SJSA1 (cell line): Measurements from ENCODE around the gene MRPL28. TPM values are rescaled to one million over a fixed set of nuclear protein-coding genes. Genes with fewer than 3 reads are reported as not detected.
A peak's percentile ranks its signal among the peaks of the same experiment; 100 is the strongest.
"Not testable (repeated sequence)": the region's sequence is repeated elsewhere in the genome, so short reads cannot be mapped to it uniquely, and the experiment has no call there.

Experiments used
- DNase-seq, 2 experiments: peaks; one replicate each; pipeline ENCODE4 v3.0.0-alpha.2; 2015 to 2020; ENCODE audit warnings: low spot score in 2 of 2, low read depth in 1 of 2
- H3K27ac ChIP-seq: fragments of 250-450 bp; sonication (Bioruptor Pico); 2 replicates; pipeline ENCODE4 v1.5.1; 2020; ENCODE audit warnings: mild to moderate bottlenecking, moderate library complexity
- H3K27me3 ChIP-seq: fragments of 250-450 bp; sonication (Bioruptor Pico); replicated peaks from 2 replicates; pipeline ENCODE4 v1.5.1; 2020; ENCODE audit warnings: mild to moderate bottlenecking, moderate library complexity
- H3K36me3 ChIP-seq: fragments of 250-450 bp; sonication (Bioruptor Pico); 2 replicates; pipeline ENCODE4 v1.5.1; 2020; ENCODE audit warnings: mild to moderate bottlenecking
- H3K4me1 ChIP-seq: fragments of 250-450 bp; sonication (Bioruptor Pico); replicated peaks from 2 replicates; pipeline ENCODE4 v1.6.1; 2021; ENCODE audit warnings: mild to moderate bottlenecking
- H3K4me3 ChIP-seq: fragments of 250-450 bp; sonication (Bioruptor Pico); 2 replicates; pipeline ENCODE4 v1.5.1; 2020; ENCODE audit warnings: mild to moderate bottlenecking
- H3K9me3 ChIP-seq: fragments of 250-450 bp; sonication (Bioruptor Pico); replicated peaks from 2 replicates; pipeline ENCODE4 v1.5.1; 2020; ENCODE audit warnings: mild to moderate bottlenecking
- total RNA-seq: library from RNA; depleted of rRNA; stranded (reverse); fragments of >200 nt; shearing (Covaris generic); gene quantifications from 2 replicates; pipeline ENCODE4 v1.2.3, GENCODE V29; 2014

MRPL28 gene
- total RNA-seq, 1 experiment from 2014 or later = 150 TPM

GRCh38 chr16:354291-354881, 16.0 kb downstream of the MRPL28 start:
- DNase-seq = no peak
- Histone ChIP-seq H3K4me1 (peaks cover 11% of the 10 kb centered on the region), H3K27me3 (no peaks in the 10 kb centered on the region), H3K27ac (no peak overlapping the region), H3K36me3 (peaks cover 7% of the 10 kb centered on the region), H3K9me3 (no peaks in the 10 kb centered on the region), H3K4me3 (no peak overlapping the region)

- Histone ChIP-seq H3K4me1 (peaks cover 11% of the 10 kb centered on the region), H3K9me3 (no peaks in the 10 kb centered on the region), H3K27me3 (no peaks in the 10 kb centered on the region), H3K27ac (no peak overlapping the region), H3K36me3 (peaks cover 7% of the 10 kb centered on the region), H3K4me3 (peak overlapping the region; percentile 27)
- no peak for DNase-seq
These were observed 16.7 kb downstream of the MRPL28 start for GRCh38 chr16:353404-354290.

- H3K27me3 ChIP-seq = no peaks in the 10 kb centered on the region
- H3K4me3 ChIP-seq = peak within 1 kb of the TSS; percentile 82
- peaks cover 11% of the 10 kb centered on the region for H3K4me1 ChIP-seq
- DNase-seq = peak; percentile 79 to 100
- H3K9me3 ChIP-seq = no peaks in the 10 kb centered on the region
- H3K27ac ChIP-seq = 0 out of 2 replicates have a peak within 1 kb of the TSS, but pooled peaks have one; percentile 32
- peaks cover 7% of the 10 kb centered on the region for H3K36me3 ChIP-seq
These were observed 17.6 kb downstream of the MRPL28 start, which contains the start of gene AXIN1 for GRCh38 chr16:352547-353403. Gene AXIN1 (minus strand): TSS chr16:352723. CDS start chr16:347025, 5,698 bp downstream.

GRCh38 chr16:351804-352520, 18.4 kb downstream of the MRPL28 start:
- no peaks in the 10 kb centered on the region for H3K27me3 ChIP-seq
- peak overlapping the region; percentile 82 for H3K4me3 ChIP-seq
- H3K27ac ChIP-seq = 0 out of 2 replicates have a peak overlapping the region, but pooled peaks have one; percentile 32
- no peaks in the 10 kb centered on the region for H3K9me3 ChIP-seq
- DNase-seq = peak in 1 of 2 experiments; percentile 30
- H3K4me1 ChIP-seq = peaks cover 11% of the 10 kb centered on the region
- peaks cover 7% of the 10 kb centered on the region for H3K36me3 ChIP-seq

- H3K27ac ChIP-seq = no peak overlapping the region
- H3K27me3 ChIP-seq = no peaks in the 10 kb centered on the region
- no peaks in the 10 kb centered on the region for H3K9me3 ChIP-seq
- H3K4me3 ChIP-seq = no peak overlapping the region
- no peak for DNase-seq
- H3K36me3 ChIP-seq = peaks cover 24% of the 10 kb centered on the region
- peaks cover 18% of the 10 kb centered on the region for H3K4me1 ChIP-seq
These were observed 20.1 kb downstream of the MRPL28 start for GRCh38 chr16:350203-350602.

GRCh38 chr16:349211-349610, 21.1 kb downstream of the MRPL28 start:
- Histone ChIP-seq H3K27ac (no peak overlapping the region), H3K4me1 (peaks cover 18% of the 10 kb centered on the region), H3K27me3 (no peaks in the 10 kb centered on the region), H3K9me3 (no peaks in the 10 kb centered on the region), H3K36me3 (peaks cover 33% of the 10 kb centered on the region), H3K4me3 (no peak overlapping the region)
- DNase-seq = no peak

- H3K36me3 ChIP-seq = peaks cover 33% of the 10 kb centered on the region
- H3K4me1 ChIP-seq = peaks cover 18% of the 10 kb centered on the region
- H3K27me3 ChIP-seq, DNase-seq, H3K4me3 ChIP-seq, H3K9me3 ChIP-seq, H3K27ac ChIP-seq: not testable (repeated sequence)
These were observed 21.8 kb downstream of the MRPL28 start for GRCh38 chr16:348495-348894.

- DNase-seq = no peak
- Histone ChIP-seq H3K36me3 (peaks cover 38% of the 10 kb centered on the region), H3K4me3 (no peak overlapping the region), H3K4me1 (peaks cover 13% of the 10 kb centered on the region), H3K9me3 (no peaks in the 10 kb centered on the region), H3K27me3 (no peaks in the 10 kb centered on the region), H3K27ac (no peak overlapping the region)
These were observed 23.1 kb downstream of the MRPL28 start for GRCh38 chr16:347203-347602.

- peak in 1 of 2 experiments; percentile 45 for DNase-seq
- peaks cover 11% of the 10 kb centered on the region for H3K4me1 ChIP-seq
- H3K27me3 ChIP-seq = no peaks in the 10 kb centered on the region
- no peaks in the 10 kb centered on the region for H3K9me3 ChIP-seq
- H3K27ac ChIP-seq = no peak overlapping the region
- no peak overlapping the region for H3K4me3 ChIP-seq
- H3K36me3 ChIP-seq = peaks cover 38% of the 10 kb centered on the region
These were observed 23.8 kb downstream of the MRPL28 start for GRCh38 chr16:346587-346986.

GRCh38 chr16:345772-346171, 24.6 kb downstream of the MRPL28 start:
- peaks cover 7% of the 10 kb centered on the region; the same call in 1 of the 2 replicates for H3K4me1 ChIP-seq
- no peaks in the 10 kb centered on the region for H3K9me3 ChIP-seq
- H3K27ac ChIP-seq = no peak overlapping the region
- no peak overlapping the region for H3K4me3 ChIP-seq
- H3K27me3 ChIP-seq = no peaks in the 10 kb centered on the region
- H3K36me3 ChIP-seq = peaks cover 38% of the 10 kb centered on the region
- no peak for DNase-seq

GRCh38 chr16:342455-343213, 27.7 kb downstream of the MRPL28 start:
- Histone ChIP-seq H3K27me3 (no peaks in the 10 kb centered on the region), H3K4me3 (no peak overlapping the region), H3K36me3 (peaks cover 32% of the 10 kb centered on the region), H3K9me3 (no peaks in the 10 kb centered on the region), H3K27ac (no peak overlapping the region), H3K4me1 (peaks cover 7% of the 10 kb centered on the region; the same call in 1 of the 2 replicates)
- DNase-seq = no peak

- H3K9me3 ChIP-seq, H3K4me1 ChIP-seq, H3K27me3 ChIP-seq, DNase-seq, H3K4me3 ChIP-seq, H3K27ac ChIP-seq: not testable (repeated sequence)
- H3K36me3 ChIP-seq = peaks cover 32% of the 10 kb centered on the region
These were observed 28.4 kb downstream of the MRPL28 start for GRCh38 chr16:341974-342336.
